A673 (cell line): Measurements from ENCODE around the gene CATSPERB.

Experiments
- CTCF ChIP-seq: fragments of 300-800, 200-600 bp; sonication (generic); conservative IDR thresholded peaks from 2 replicates; pipeline ENCODE4 v1.5.1; 2017; ENCODE audit warnings: low read depth, mild to moderate bottlenecking, antibody characterized with exemption, low read length, moderate library complexity, mixed read lengths
- EZH2 ChIP-seq: fragments of 200-600 bp; sonication (generic); IDR thresholded peaks from 2 replicates; pipeline ENCODE4 v1.6.1; 2017; ENCODE audit warnings: borderline replicate concordance, low read depth, mild to moderate bottlenecking, mixed read lengths, antibody characterized with exemption, low read length; ENCODE audit not compliant: poor library complexity, severe bottlenecking

- no peak for TF ChIP-seq EZH2
- TF ChIP-seq CTCF = no peak
These were observed 84.0 kb downstream of the CATSPERB start for GRCh38 chr14:91647856-91648255.
